ENCODE data around the gene GSTP1. TPM values are rescaled to one million over a fixed set of nuclear protein-coding genes. Genes with fewer than 3 reads are reported as not detected.
"Not testable (repeated sequence)": the region's sequence is repeated elsewhere in the genome, so short reads cannot be mapped to it uniquely, and the experiment has no call there.

GSTP1 gene
- total and polyA plus RNA-seq, 7 donors = 224 to 410 (median 285) TPM

- no peak for TF ChIP-seq CTCF (IDR thresholded peaks at IDR 0.05)
- peaks cover 24% of the 10 kb centered on the region for H3K4me1 ChIP-seq
- no peaks in the 10 kb centered on the region for H3K9me3 ChIP-seq
- WGBS, 3 donors = 39 to 55% (median 43%) methylated on average over 10 of the region's 10 CpGs
- H3K36me3 ChIP-seq (ENCODE audit: insufficient read depth in 1 of 2, low read depth in 1 of 2) = no peaks in the 10 kb centered on the region
- ATAC-seq (peak; percentile 5 to 44 (median 20)), DNase-seq (no peak)
- H3K27me3 ChIP-seq (ENCODE audit: insufficient read depth in 3 of 3, low read length in 2 of 3) = no peaks in the 10 kb centered on the region
- no peak overlapping the region for H3K4me3 ChIP-seq
- peak overlapping the region; percentile 59 for H3K27ac ChIP-seq
- intact Hi-C loops (cut with DNase I) = no loop called here
Observed at GRCh38 chr11:67562963-67563704, 20.5 kb upstream of the GSTP1 start.

- peak overlapping the region; percentile 23 for H3K4me3 ChIP-seq
- WGBS, 3 donors = 21 to 37% (median 26%) methylated on average over 11 of the region's 11 CpGs
- H3K36me3 ChIP-seq (ENCODE audit: insufficient read depth in 1 of 2, low read depth in 1 of 2); H3K27me3 ChIP-seq (ENCODE audit: insufficient read depth in 3 of 3, low read length in 2 of 3); H3K9me3 ChIP-seq; intact Hi-C loops (cut with DNase I): not testable (repeated sequence)
- H3K27ac ChIP-seq = peak overlapping the region; percentile 67
- DNase-seq (peak; percentile 71 to 78), ATAC-seq (peak; percentile 93 to 97 (median 96))
- H3K4me1 ChIP-seq = peaks cover 23% of the 10 kb centered on the region
Observed at GRCh38 chr11:67563705-67564114, 19.9 kb upstream of the GSTP1 start.

GRCh38 chr11:67564230-67564629 is 19.4 kb upstream of the GSTP1 start:
- no peaks in the 10 kb centered on the region for H3K9me3 ChIP-seq
- DNase-seq = no peak
- WGBS, 3 donors = 79 to 85% (median 81%) methylated on average over 4 of the region's 4 CpGs
- intact Hi-C loops (cut with DNase I) = no loop called here
- H3K27ac ChIP-seq = peak overlapping the region; percentile 67
- peak in 2 of 4 donors; percentile 39 for ATAC-seq
- H3K36me3 ChIP-seq (ENCODE audit: insufficient read depth in 1 of 2, low read depth in 1 of 2) = no peaks in the 10 kb centered on the region
- H3K27me3 ChIP-seq (ENCODE audit: insufficient read depth in 3 of 3, low read length in 2 of 3) = no peaks in the 10 kb centered on the region
- H3K4me1 ChIP-seq = peaks cover 20% of the 10 kb centered on the region
- H3K4me3 ChIP-seq = peak overlapping the region; percentile 23
- TF ChIP-seq CTCF (IDR thresholded peaks at IDR 0.05) = no peak

- no peak for TF ChIP-seq CTCF (IDR thresholded peaks at IDR 0.05)
- ATAC-seq (no peak), DNase-seq (no peak)
- WGBS, 3 donors = 54 to 64% (median 58%) methylated on average over 6 of the region's 6 CpGs
- Histone ChIP-seq H3K27me3 (ENCODE audit: insufficient read depth in 3 of 3, low read length in 2 of 3) (no peaks in the 10 kb centered on the region), H3K36me3 (ENCODE audit: insufficient read depth in 1 of 2, low read depth in 1 of 2) (no peaks in the 10 kb centered on the region), H3K4me1 (no peaks in the 10 kb centered on the region), H3K27ac (no peak overlapping the region), H3K9me3 (no peaks in the 10 kb centered on the region), H3K4me3 (no peak overlapping the region)
- intact Hi-C loops (cut with DNase I) = loop anchor here (5.0 kb wide), 2 partner anchors 36 to 86 kb away; partner anchors contain the start of gene NDUFV1 (in 1 of the 2)
Observed at GRCh38 chr11:67571443-67571842, 12.2 kb upstream of the GSTP1 start.

DNA sequence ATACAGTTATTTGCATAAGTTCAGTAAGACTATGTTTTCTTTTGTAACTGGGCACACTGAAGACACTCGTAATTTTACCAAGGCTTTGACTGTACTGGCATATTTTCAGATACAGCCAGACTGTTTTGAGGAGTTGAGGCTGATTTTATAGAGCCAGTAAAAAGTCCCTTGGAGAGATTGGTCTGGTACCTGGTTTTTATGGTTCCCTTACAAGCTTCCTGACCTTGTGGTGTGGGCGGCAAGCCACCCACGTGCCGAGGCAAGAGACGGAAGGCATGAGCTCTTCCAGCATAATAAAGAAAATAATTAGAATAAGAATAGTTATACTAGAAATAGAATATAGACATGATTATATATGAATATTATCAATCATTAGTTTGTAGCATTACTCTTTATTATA is 11.3 kb upstream of the GSTP1 start:
- no peak for ATAC-seq

More for the DNA sequence above, 11.3 kb upstream of the GSTP1 start:
- Histone ChIP-seq H3K27ac (no peak overlapping the region), H3K9me3 (no peaks in the 10 kb centered on the region), H3K27me3 (ENCODE audit: insufficient read depth in 3 of 3, low read length in 2 of 3) (peaks cover 0 to 8% (median 0%) of the 10 kb centered on the region in 3 donors), H3K4me1 (no peaks in the 10 kb centered on the region), H3K36me3 (ENCODE audit: insufficient read depth in 1 of 2, low read depth in 1 of 2) (no peaks in the 10 kb centered on the region), H3K4me3 (no peak overlapping the region)
- intact Hi-C loops (cut with DNase I) = loop anchor here (5.0 kb wide), 2 partner anchors 35 to 85 kb away; partner anchors contain the start of gene NDUFV1 (in 1 of the 2)
- 21 to 26% (median 22%) methylated on average over 5 of the region's 5 CpGs for WGBS, 3 donors
- no peak for TF ChIP-seq CTCF (IDR thresholded peaks at IDR 0.05)
- DNase-seq = no peak

Measured in psoas muscle (tissue), 8 donors.